Effector memory CD8-positive, alpha-beta T cell (primary cell): ENCODE data around the gene BSN.

Source experiments
- ATAC-seq: fragments of 150-1000 bp; cut with Tn5 transposase; replicated peaks from 2 replicates; pipeline ENCODE4 v1.10.0; 2021; ENCODE audit warnings: mild to moderate bottlenecking, moderate library complexity
- DNase-seq, 3 experiments: peaks; one replicate each; pipeline ENCODE4 v3.0.0; 2021
- H3K27ac Mint-ChIP-seq, 2 donors: one replicate each; pipeline ENCODE4 v1.8.0; 2022; ENCODE audit warnings: mild to moderate bottlenecking in 2 of 2, mixed read lengths in 2 of 2, moderate library complexity in 2 of 2
- H3K27me3 Mint-ChIP-seq, 2 donors: one replicate each; pipeline ENCODE4 v1.8.0; 2022; ENCODE audit warnings: mixed read lengths in 2 of 2
- H3K36me3 Mint-ChIP-seq: one replicate; pipeline ENCODE4 v1.8.0; 2022; ENCODE audit warnings: mild to moderate bottlenecking, moderate library complexity, mixed read lengths; ENCODE audit not compliant: insufficient read depth
- H3K4me1 Mint-ChIP-seq, 2 donors: one replicate each; pipeline ENCODE4 v1.8.0; 2022; ENCODE audit warnings: low read depth in 2 of 2, mixed read lengths in 2 of 2
- H3K4me3 Mint-ChIP-seq, 2 donors: one replicate each; pipeline ENCODE4 v1.8.0; 2022; ENCODE audit warnings: mild to moderate bottlenecking in 2 of 2, mixed read lengths in 2 of 2, moderate library complexity in 2 of 2
- H3K9me3 Mint-ChIP-seq, 2 donors: one replicate each; pipeline ENCODE4 v1.8.0; 2022; ENCODE audit warnings: mixed read lengths in 2 of 2

Gene BSN

DNA sequence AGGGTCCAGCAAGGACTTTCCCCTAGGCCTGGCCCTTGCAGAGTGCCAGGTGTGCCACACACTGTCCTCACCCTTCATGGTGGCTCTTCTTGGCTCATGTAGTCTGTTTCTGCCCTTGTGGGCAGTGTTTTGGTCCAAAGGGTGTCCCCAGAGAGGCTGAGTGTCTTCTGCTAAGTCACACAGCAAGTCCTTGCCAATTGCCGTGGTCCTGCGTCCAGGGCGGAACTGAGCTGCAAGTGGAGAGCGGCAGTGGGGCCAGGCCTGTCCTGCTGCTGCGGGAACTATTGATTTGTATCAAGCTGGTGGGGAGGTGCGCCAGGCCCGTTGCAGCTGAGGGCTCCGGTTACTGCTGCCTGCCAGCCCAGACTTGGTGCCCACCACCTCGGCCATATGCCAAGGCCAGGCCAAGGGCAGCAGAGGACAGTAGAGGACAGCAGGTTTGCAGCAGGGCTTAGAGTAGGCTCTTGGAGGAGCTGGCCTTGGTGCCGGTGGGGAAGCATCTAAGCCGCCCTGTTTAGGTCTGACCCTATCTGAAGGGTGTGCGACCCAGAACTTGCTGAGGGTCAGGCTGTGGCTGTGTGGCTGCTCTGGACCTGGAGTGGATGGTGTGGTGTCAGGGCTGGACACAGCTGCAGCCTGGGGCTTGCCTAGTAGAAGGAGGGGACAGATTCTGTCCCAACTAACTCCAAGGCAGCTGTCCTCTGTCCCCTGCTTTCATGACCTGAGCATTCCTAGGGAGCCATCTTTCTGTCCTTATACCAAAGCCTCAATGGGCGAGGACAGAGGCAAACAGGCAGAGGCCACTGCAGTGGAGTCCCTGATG is 160.7 kb downstream of the BSN start:
- Mint-ChIP-seq H3K4me1 (peaks cover 14 to 21% of the 10 kb centered on the region in 2 donors), H3K4me3 (no peak overlapping the region), H3K27me3 (no peaks in the 10 kb centered on the region), H3K36me3 (peaks cover 23% of the 10 kb centered on the region), H3K27ac (no peak overlapping the region), H3K9me3 (no peaks in the 10 kb centered on the region)
- ATAC-seq (no peak), DNase-seq (no peak)

DNA sequence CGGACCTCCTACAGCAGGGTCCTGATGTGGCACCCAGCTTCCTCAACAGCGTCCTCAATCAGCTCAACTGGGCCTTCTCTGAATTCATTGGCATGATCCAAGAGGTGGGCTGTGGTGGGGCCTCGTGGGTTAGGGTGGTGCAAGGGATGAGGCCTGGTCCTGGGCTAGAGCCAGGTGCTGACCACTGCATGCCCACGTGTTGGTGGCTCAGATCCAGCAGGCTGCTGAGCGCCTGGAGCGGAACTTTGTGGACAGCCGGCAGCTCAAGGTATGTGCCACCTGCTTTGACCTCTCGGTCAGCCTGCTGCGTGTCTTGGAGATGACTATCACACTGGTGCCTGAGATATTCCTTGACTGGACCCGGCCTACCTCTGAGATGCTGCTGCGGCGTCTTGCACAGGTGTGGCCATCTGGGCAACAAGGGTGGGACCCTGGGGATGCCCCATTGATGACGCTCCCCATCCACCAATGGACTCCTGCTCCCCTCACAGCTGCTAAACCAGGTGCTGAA is 161.4 kb downstream of the BSN start:
- Mint-ChIP-seq H3K27ac (no peak overlapping the region), H3K4me1 (peaks cover 16 to 22% of the 10 kb centered on the region in 2 donors), H3K27me3 (no peaks in the 10 kb centered on the region), H3K36me3 (peaks cover 29% of the 10 kb centered on the region), H3K9me3 (no peaks in the 10 kb centered on the region), H3K4me3 (no peak overlapping the region)
- DNase-seq (no peak), ATAC-seq (no peak)

DNA sequence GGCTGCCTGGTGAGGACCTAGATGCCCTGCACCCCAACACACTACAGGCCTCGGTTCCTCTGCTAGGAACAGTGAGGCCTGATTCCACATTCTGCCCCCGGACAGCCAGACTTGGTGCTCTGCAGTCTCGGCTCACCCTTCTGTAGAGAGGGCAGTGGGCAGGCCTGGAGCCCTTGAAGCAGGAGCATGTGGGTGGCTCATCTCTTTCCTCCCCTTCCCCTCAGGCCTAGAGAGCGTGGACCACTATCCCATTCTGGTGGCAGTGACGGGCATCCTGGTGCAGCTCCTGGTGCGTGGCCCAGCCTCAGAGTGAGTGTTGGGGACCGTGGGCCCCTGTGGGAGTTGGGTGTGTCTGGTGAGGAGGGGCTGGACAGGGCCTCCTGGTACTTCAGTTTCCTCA is 161.9 kb downstream of the BSN start:
- H3K27me3 Mint-ChIP-seq = no peaks in the 10 kb centered on the region
- no peak for DNase-seq
- H3K4me1 Mint-ChIP-seq = peaks cover 16 to 23% of the 10 kb centered on the region in 2 donors
- H3K4me3 Mint-ChIP-seq = no peak overlapping the region
- H3K36me3 Mint-ChIP-seq = peaks cover 32% of the 10 kb centered on the region
- no peak for ATAC-seq
- H3K27ac Mint-ChIP-seq = no peak overlapping the region
- H3K9me3 Mint-ChIP-seq = no peaks in the 10 kb centered on the region

DNA sequence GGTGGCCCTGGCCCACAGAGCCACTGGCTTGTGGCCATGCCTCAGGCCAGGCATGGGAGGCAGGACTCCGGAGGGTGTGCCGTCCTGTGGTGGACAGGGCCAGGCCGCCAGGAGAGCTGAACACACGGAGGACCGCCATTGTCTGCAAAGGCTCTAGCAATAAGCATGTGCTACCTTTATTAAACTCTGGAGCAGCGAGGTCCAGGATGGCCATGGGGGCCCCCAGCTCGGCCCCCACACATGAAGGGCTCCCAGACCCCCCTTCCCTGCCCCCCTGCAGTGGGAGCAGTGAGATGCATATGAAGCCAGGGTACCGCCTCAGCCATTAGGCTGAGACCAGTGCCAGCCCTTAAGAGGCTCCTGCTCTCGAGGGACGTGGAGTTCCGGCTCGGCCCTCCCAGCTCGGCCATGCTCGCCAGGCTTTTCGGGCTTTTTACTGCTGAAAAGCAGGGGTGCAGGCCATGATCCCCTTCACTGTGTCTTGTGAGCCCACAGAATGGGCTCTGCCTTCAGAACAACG is 162.5 kb downstream of the BSN start:
- ATAC-seq (no peak), DNase-seq (no peak)
- Mint-ChIP-seq H3K27ac (no peak overlapping the region), H3K4me1 (peaks cover 16 to 25% of the 10 kb centered on the region in 2 donors), H3K4me3 (no peak overlapping the region), H3K27me3 (no peaks in the 10 kb centered on the region), H3K36me3 (peaks cover 34% of the 10 kb centered on the region), H3K9me3 (no peaks in the 10 kb centered on the region)

DNA sequence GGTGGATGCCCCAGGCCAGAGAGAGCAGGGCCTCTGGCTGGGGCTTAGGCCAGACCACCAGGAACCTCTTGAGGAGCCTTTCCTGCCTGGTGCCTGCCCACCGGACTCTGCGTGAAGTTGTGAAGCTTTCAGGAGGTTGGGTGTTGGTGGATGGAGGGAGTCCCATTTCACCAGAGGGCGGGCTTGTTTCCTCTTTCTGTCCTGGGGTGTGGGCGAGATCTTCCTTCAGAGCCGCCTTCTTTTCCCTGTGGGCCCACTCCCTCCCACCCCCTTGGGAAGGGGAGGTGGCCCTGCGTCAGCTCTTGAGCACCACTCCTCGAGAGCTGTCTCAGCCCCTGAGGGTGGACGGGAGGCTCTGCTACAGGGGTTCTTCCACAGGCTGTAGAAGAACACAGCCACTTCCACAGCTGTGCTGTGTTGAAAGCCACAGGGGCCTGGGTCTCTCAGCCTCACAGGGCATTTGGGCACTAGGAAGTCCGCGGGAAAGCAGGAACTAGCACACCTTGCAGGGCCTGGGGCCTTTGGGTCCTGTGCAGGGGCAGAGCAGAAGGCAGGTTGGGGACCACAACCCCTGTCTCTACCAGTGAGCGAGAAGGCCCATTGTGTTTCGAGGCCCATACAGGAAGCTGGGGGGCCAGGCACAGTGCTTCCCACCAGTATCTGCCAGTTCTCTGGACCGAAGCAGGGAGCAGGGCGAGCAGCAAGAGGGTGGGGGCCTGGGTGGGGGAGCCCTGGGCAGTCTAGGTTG is 163.1 kb downstream of the BSN start:
- DNase-seq = no peak
- H3K27me3 Mint-ChIP-seq = no peaks in the 10 kb centered on the region
- H3K9me3 Mint-ChIP-seq = no peaks in the 10 kb centered on the region
- no peak for ATAC-seq
- H3K4me3 Mint-ChIP-seq = peak overlapping the region; percentile 45 to 51
- no peak overlapping the region for H3K27ac Mint-ChIP-seq
- peaks cover 37% of the 10 kb centered on the region for H3K36me3 Mint-ChIP-seq
- H3K4me1 Mint-ChIP-seq = peaks cover 16 to 29% of the 10 kb centered on the region in 2 donors

DNA sequence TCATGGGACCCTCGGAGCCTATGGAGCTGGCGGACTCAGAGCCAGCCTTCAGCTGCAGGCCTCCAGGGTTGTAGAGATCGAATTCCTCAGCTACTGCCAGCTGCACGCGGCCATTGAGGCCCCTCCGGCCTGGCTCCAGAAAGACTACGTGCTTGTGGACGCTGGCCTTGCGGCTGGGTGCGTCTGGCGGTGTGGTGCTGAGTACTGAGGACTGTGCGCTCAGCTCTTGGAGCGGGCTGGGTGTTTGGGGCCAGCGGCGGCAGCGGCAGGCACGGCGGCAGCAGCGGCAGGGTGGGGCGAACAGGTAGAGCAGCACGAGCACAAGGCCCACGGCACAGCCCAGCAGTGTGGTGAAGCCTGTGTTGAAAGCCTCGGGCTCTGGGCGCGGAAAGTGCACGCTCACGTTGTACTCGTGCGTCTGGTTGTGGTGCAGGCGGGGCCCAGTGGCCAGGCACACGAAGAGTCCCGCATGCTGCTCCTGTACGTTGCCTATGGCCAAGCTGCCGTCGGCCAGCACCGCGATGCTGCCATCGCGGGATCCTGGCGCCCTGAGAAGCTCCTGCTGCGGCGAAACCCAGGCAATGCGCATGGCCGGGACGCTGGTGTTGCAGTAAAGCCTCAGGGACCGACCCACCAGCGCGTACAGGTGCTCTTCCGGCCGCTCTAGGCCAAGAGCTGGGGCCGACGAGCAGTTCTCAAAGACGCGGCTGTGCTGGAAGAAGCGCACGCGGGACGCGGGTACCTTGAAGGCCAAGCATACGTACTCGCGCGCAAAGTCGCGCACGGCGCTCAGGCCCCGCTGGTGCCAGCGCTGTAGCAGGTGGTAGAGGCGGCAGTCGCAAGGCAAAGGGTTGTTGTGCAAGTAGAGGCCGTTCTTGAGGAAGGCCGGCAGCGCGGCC is 163.9 kb downstream of the BSN start:
- no peak for ATAC-seq
- peak overlapping the region; percentile 87 to 95 for H3K4me3 Mint-ChIP-seq
- H3K4me1 Mint-ChIP-seq = peaks cover 22 to 37% of the 10 kb centered on the region in 2 donors
- no peak for DNase-seq
- no peaks in the 10 kb centered on the region for H3K9me3 Mint-ChIP-seq
- H3K36me3 Mint-ChIP-seq = peaks cover 44% of the 10 kb centered on the region
- H3K27me3 Mint-ChIP-seq = no peaks in the 10 kb centered on the region
- H3K27ac Mint-ChIP-seq = peak overlapping the region in 1 of 2 donors; percentile 89

DNA sequence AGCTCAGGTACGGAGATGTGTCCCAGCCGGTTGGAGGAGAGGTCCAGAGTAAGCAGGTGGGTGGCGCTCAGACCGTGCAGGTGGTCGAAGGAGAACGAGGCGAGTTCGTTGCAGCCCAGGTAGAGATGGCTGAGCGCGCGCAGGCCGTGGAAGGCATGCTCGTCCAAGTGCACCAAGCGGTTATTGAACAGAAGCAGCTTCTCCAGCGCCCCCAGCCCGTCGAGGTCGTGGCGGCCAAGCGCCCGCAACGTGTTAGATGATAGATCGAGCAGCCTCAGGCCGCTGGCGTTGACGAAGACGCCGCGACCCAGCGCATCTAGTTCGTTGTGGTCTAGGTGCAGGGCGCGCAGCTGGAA is 164.6 kb downstream of the BSN start:
- peak overlapping the region in 1 of 2 donors; percentile 89 for H3K27ac Mint-ChIP-seq
- ATAC-seq = no peak
- no peaks in the 10 kb centered on the region for H3K27me3 Mint-ChIP-seq
- H3K4me1 Mint-ChIP-seq = peaks cover 24 to 37% of the 10 kb centered on the region in 2 donors
- H3K4me3 Mint-ChIP-seq = peak overlapping the region; percentile 87 to 95
- peaks cover 50% of the 10 kb centered on the region for H3K36me3 Mint-ChIP-seq
- no peak for DNase-seq
- no peaks in the 10 kb centered on the region for H3K9me3 Mint-ChIP-seq

DNA sequence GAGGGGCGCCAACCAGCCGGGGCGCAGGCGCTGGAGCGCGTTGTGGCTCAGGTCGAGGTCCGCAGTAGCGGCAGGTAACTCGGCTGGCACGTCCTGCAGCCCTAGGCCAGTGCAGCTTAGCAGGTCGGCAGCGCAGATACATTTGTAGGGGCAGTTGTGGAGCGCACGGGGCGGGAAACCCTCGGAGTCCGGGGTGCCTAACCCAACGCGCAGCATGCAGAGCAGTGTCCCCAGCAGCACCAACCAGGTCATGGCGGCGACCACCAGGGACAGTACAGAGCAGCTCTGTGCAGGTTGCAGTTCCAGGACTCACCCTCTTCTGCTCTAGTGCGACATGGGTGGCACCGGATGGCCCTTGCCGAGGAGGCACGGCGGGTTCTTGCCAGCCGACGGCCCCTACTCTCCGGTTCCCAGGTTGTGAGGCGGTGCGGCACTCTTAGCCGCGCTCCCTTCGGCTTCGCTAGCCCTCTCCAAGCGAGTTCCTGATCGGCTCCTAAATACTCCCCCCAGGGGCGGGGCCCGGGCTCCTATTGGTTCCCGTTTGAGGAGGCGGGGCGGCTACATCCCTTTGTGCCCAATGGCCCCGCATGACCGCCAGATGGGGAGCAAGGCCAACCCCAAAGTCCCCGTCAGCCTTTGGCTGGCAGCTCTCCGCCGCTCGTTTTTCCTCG is 165.1 kb downstream of the BSN start, which contains the start of gene AMIGO3:
TSS of gene AMIGO3 (minus strand) at position 471 of the 671 bp plus-strand sequence. CDS start at position 252, 219 bp downstream.
- H3K27me3 Mint-ChIP-seq = no peaks in the 10 kb centered on the region
- H3K9me3 Mint-ChIP-seq = no peaks in the 10 kb centered on the region
- peaks cover 27 to 38% of the 10 kb centered on the region in 2 donors for H3K4me1 Mint-ChIP-seq
- ATAC-seq = peak; percentile 71
- peak; percentile 87 to 91 (median 91) for DNase-seq
- H3K4me3 Mint-ChIP-seq = peak within 1 kb of the TSS; percentile 87 to 95
- H3K27ac Mint-ChIP-seq = peak within 1 kb of the TSS; percentile 89 to 93
- H3K36me3 Mint-ChIP-seq = peaks cover 55% of the 10 kb centered on the region
